ENCODE measurements around the gene MXI1. TPM values are rescaled to one million over a fixed set of nuclear protein-coding genes. Genes with fewer than 3 reads are reported as not detected.
A peak's percentile ranks its signal among the peaks of the same experiment; 100 is the strongest.

MXI1 gene
- total and polyA plus RNA-seq, 10 donors = 6.8 to 49.4 (median 19.4) TPM

DNA sequence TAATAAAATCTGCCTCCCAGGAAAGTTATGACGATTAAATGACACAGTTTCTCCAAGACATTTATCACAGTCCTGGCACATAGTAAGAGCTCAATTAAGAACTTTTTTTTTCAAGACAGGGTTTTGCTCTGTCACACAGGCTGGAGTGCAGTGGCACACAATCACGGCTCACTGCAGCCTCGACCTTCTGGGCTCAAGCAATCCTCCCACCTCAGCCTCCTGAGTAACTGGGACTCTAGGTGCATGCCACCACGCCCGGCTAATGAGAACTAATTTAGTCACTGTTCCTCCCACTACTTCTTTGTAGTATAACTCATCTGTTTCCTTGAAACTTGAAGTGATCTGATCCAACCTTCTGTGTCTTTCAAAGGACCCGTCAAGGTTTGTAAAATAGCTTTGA lies 42.2 kb upstream of the MXI1 start:
- DNase-seq = peak; percentile 9
- H3K9me3 ChIP-seq = no peaks in the 10 kb centered on the region
- WGBS, 5 donors = 71 to 78% (median 76%) methylated on average over 6 of the region's 6 CpGs
- no peaks in the 10 kb centered on the region for H3K36me3 ChIP-seq
- peaks cover 0 to 32% (median 19%) of the 10 kb centered on the region in 6 donors for H3K4me1 ChIP-seq
- peaks cover 0 to 87% (median 54%) of the 10 kb centered on the region in 7 donors for H3K27me3 ChIP-seq (replicated peaks in 1 of 7)
- H3K4me3 ChIP-seq = no peak overlapping the region
- intact Hi-C loops (cut with DNase I; ENCODE audit: low total_unique reads) = no loop called here
- H3K27ac ChIP-seq = no peak overlapping the region
- TF ChIP-seq POLR2AphosphoS5 (IDR thresholded peaks at IDR 0.05) = no peak
- TF ChIP-seq, protein P1, sequence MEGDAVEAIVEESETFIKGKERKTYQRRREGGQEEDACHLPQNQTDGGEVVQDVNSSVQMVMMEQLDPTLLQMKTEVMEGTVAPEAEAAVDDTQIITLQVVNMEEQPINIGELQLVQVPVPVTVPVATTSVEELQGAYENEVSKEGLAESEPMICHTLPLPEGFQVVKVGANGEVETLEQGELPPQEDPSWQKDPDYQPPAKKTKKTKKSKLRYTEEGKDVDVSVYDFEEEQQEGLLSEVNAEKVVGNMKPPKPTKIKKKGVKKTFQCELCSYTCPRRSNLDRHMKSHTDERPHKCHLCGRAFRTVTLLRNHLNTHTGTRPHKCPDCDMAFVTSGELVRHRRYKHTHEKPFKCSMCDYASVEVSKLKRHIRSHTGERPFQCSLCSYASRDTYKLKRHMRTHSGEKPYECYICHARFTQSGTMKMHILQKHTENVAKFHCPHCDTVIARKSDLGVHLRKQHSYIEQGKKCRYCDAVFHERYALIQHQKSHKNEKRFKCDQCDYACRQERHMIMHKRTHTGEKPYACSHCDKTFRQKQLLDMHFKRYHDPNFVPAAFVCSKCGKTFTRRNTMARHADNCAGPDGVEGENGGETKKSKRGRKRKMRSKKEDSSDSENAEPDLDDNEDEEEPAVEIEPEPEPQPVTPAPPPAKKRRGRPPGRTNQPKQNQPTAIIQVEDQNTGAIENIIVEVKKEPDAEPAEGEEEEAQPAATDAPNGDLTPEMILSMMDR (IDR thresholded peaks at IDR 0.05 in 8 of 11, conservative IDR thresholded peaks at IDR 0.05 in 3 of 11) = no peak
- no peak for TF ChIP-seq POLR2A (IDR thresholded peaks at IDR 0.05)

DNA sequence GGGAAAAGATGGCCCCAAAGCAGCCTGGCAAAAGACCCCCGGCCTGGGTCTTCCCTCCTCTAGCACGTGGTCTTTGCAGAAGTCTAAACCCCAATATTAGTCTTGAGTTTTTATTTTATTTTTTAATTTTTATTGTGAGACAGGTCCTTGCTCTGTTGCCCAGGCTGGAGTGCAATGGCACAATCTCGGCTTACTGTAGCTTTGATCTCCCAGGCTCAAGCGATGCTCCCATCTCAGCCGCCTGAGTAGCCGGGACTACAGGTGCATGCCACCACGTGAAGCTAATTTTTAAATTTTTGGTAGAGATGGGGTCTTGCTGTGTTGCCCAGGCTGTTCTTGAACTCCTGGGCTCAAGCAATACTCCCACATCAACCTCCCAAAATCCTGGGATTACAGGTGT lies 40.3 kb upstream of the MXI1 start:
- Histone ChIP-seq H3K36me3 (no peaks in the 10 kb centered on the region), H3K27ac (no peak overlapping the region), H3K4me3 (no peak overlapping the region), H3K27me3 (replicated peaks in 1 of 7) (peaks cover 0 to 98% (median 59%) of the 10 kb centered on the region in 7 donors), H3K4me1 (peaks cover 0 to 44% (median 28%) of the 10 kb centered on the region in 6 donors), H3K9me3 (no peaks in the 10 kb centered on the region)
- peak; percentile 16 for DNase-seq
- TF ChIP-seq, protein P1 (IDR thresholded peaks at IDR 0.05 in 8 of 11, conservative IDR thresholded peaks at IDR 0.05 in 3 of 11) = no peak
- TF ChIP-seq POLR2AphosphoS5 (IDR thresholded peaks at IDR 0.05) (no peak), POLR2A (IDR thresholded peaks at IDR 0.05) (no peak)
- 83 to 94% (median 88%) methylated on average over 7 of the region's 7 CpGs for WGBS, 5 donors
- intact Hi-C loops (cut with DNase I; ENCODE audit: low total_unique reads) = no loop called here

GRCh38 chr10:110168601-110169481 lies 38.6 kb upstream of the MXI1 start:
- H3K4me3 ChIP-seq = no peak overlapping the region
- TF ChIP-seq POLR2A (IDR thresholded peaks at IDR 0.05) (no peak), POLR2AphosphoS5 (IDR thresholded peaks at IDR 0.05) (no peak)
- TF ChIP-seq, protein P1 (IDR thresholded peaks at IDR 0.05 in 8 of 11, conservative IDR thresholded peaks at IDR 0.05 in 3 of 11) = no peak
- WGBS, 5 donors = 5 to 10% (median 7%) methylated on average over 10 of the region's 10 CpGs
- peaks cover 0 to 100% (median 63%) of the 10 kb centered on the region in 7 donors for H3K27me3 ChIP-seq (replicated peaks in 1 of 7)
- intact Hi-C loops (cut with DNase I; ENCODE audit: low total_unique reads) = no loop called here
- no peaks in the 10 kb centered on the region for H3K36me3 ChIP-seq
- H3K4me1 ChIP-seq = peaks cover 0 to 34% (median 25%) of the 10 kb centered on the region in 6 donors
- H3K9me3 ChIP-seq = no peaks in the 10 kb centered on the region
- H3K27ac ChIP-seq = no peak overlapping the region
- DNase-seq = peak; percentile 41

GRCh38 chr10:110169586-110169985 lies 37.8 kb upstream of the MXI1 start:
- peaks cover 0 to 100% (median 63%) of the 10 kb centered on the region in 7 donors for H3K27me3 ChIP-seq (replicated peaks in 1 of 7)
- no peaks in the 10 kb centered on the region for H3K36me3 ChIP-seq
- peaks cover 0 to 34% (median 25%) of the 10 kb centered on the region in 6 donors for H3K4me1 ChIP-seq
- no peaks in the 10 kb centered on the region for H3K9me3 ChIP-seq
- DNase-seq = no peak
- TF ChIP-seq, protein P1 (IDR thresholded peaks at IDR 0.05 in 8 of 11, conservative IDR thresholded peaks at IDR 0.05 in 3 of 11) = no peak
- TF ChIP-seq POLR2A (IDR thresholded peaks at IDR 0.05) = no peak
- no peak for TF ChIP-seq POLR2AphosphoS5 (IDR thresholded peaks at IDR 0.05)
- 15 to 26% (median 17%) methylated on average over 1 of the region's 1 CpG for WGBS, 5 donors
- no peak overlapping the region for H3K4me3 ChIP-seq
- no peak overlapping the region for H3K27ac ChIP-seq
- intact Hi-C loops (cut with DNase I; ENCODE audit: low total_unique reads) = no loop called here
